H9 (cell line): ENCODE results near the gene GGA1. TPM values are rescaled to one million over a fixed set of nuclear protein-coding genes. Genes with fewer than 3 reads are reported as not detected.

Experiments used
- DNase-seq: peaks from one replicate; pipeline ENCODE4 v3.0.0-alpha.2; 2017
- H2AFZ ChIP-seq: one replicate; pipeline ENCODE4 v1.6.1; 2013; ENCODE audit warnings: mild to moderate bottlenecking, low read length, control low read depth, moderate library complexity
- H2AK5ac ChIP-seq: 2 replicates; pipeline ENCODE4 v1.6.1; 2013; ENCODE audit warnings: low read length, control low read depth, mixed read lengths; ENCODE audit not compliant: insufficient read length
- H2BK120ac ChIP-seq: one replicate; pipeline ENCODE4 v1.6.1; 2013; ENCODE audit warnings: low read depth, mild to moderate bottlenecking, low read length, control low read depth, inconsistent platforms; ENCODE audit not compliant: poor library complexity, severe bottlenecking
- H2BK12ac ChIP-seq: 2 replicates; pipeline ENCODE4 v1.6.1; 2013; ENCODE audit warnings: low read length, control low read depth, mixed read lengths, low read depth; ENCODE audit not compliant: insufficient read length
- H2BK15ac ChIP-seq: 2 replicates; pipeline ENCODE4 v1.6.1; 2013; ENCODE audit warnings: low read depth, low read length, control low read depth
- H2BK20ac ChIP-seq: one replicate; pipeline ENCODE4 v1.6.1; 2013; ENCODE audit warnings: low read depth, mild to moderate bottlenecking, low read length, control low read depth, inconsistent platforms; ENCODE audit not compliant: poor library complexity, severe bottlenecking
- H2BK5ac ChIP-seq: 2 replicates; pipeline ENCODE4 v1.6.1; 2013; ENCODE audit warnings: low read length, control low read depth, mixed read lengths; ENCODE audit not compliant: insufficient read length
- H3K14ac ChIP-seq: 2 replicates; pipeline ENCODE4 v1.6.1; 2013; ENCODE audit warnings: low read length, control low read depth; ENCODE audit not compliant: insufficient read depth
- H3K18ac ChIP-seq: 2 replicates; pipeline ENCODE4 v1.6.1; 2013; ENCODE audit warnings: low read depth, mild to moderate bottlenecking, mixed read lengths, low read length, control low read depth; ENCODE audit not compliant: insufficient read length
- H3K23ac ChIP-seq: 2 replicates; pipeline ENCODE4 v1.6.1; 2013; ENCODE audit warnings: low read length, control low read depth, mixed read lengths, low read depth; ENCODE audit not compliant: insufficient read length
- H3K23me2 ChIP-seq: 2 replicates; pipeline ENCODE4 v1.6.1; 2013; ENCODE audit warnings: low read depth, mild to moderate bottlenecking, mixed read lengths, low read length, control low read depth; ENCODE audit not compliant: insufficient read length, poor library complexity, severe bottlenecking
- H3K27ac ChIP-seq: 2 replicates; pipeline ENCODE4 v1.5.1; 2013; ENCODE audit warnings: low read length, control low read depth, mixed read lengths, low read depth; ENCODE audit not compliant: insufficient read length
- H3K27me3 ChIP-seq: 2 replicates; pipeline ENCODE4 v1.6.1; 2013; ENCODE audit warnings: low read length, control low read depth, inconsistent platforms; ENCODE audit not compliant: insufficient read depth
- H3K4ac ChIP-seq: 2 replicates; pipeline ENCODE4 v1.6.1; 2013; ENCODE audit warnings: low read depth, mild to moderate bottlenecking, control low read depth, inconsistent platforms, low read length, moderate library complexity
- H3K4me1 ChIP-seq: 2 replicates; pipeline ENCODE4 v1.6.1; 2013; ENCODE audit warnings: low read length, control low read depth, inconsistent platforms; ENCODE audit not compliant: insufficient read depth
- H3K4me2 ChIP-seq: 2 replicates; pipeline ENCODE4 v1.6.1; 2013; ENCODE audit warnings: low read length, control low read depth, mixed read lengths; ENCODE audit not compliant: insufficient read length, insufficient read depth
- H3K56ac ChIP-seq: 2 replicates; pipeline ENCODE4 v1.6.1; 2013; ENCODE audit warnings: low read depth, mild to moderate bottlenecking, mixed read lengths, low read length, control low read depth; ENCODE audit not compliant: insufficient read length
- H3K79me1 ChIP-seq: 2 replicates; pipeline ENCODE4 v1.6.1; 2013; ENCODE audit warnings: low read depth, mild to moderate bottlenecking, moderate library complexity, low read length, control low read depth, inconsistent platforms; ENCODE audit not compliant: insufficient read depth, poor library complexity, severe bottlenecking
- H3K79me2 ChIP-seq: 2 replicates; pipeline ENCODE4 v1.6.1; 2013; ENCODE audit warnings: low read length, control low read depth, inconsistent platforms; ENCODE audit not compliant: insufficient read depth
- H3K9ac ChIP-seq: 2 replicates; pipeline ENCODE4 v1.6.1; 2013; ENCODE audit warnings: low read length, control low read depth, mixed read lengths; ENCODE audit not compliant: insufficient read length; ENCODE audit errors: extremely low read depth
- H3K9me3 ChIP-seq: one replicate; pipeline ENCODE4 v1.6.1; 2013; ENCODE audit warnings: low read depth, low read length, inconsistent platforms; ENCODE audit not compliant: control insufficient read depth
- H3T11ph ChIP-seq: one replicate; pipeline ENCODE4 v1.6.1; 2013; ENCODE audit warnings: mild to moderate bottlenecking, low read length, control low read depth, inconsistent platforms
- H4K20me1 ChIP-seq: one replicate; pipeline ENCODE4 v1.6.1; 2013; ENCODE audit not compliant: control insufficient read depth, insufficient read length, insufficient read depth
- H4K5ac ChIP-seq: 2 replicates; pipeline ENCODE4 v1.6.1; 2013; ENCODE audit warnings: low read depth, mild to moderate bottlenecking, mixed read lengths, low read length, control low read depth; ENCODE audit not compliant: insufficient read length
- H4K8ac ChIP-seq: replicated peaks from 2 replicates; pipeline ENCODE4 v1.6.1; 2013; ENCODE audit warnings: low read length, control low read depth, mixed read lengths, low read depth; ENCODE audit not compliant: insufficient read length
- H4K91ac ChIP-seq: 2 replicates; pipeline ENCODE4 v1.6.1; 2013; ENCODE audit warnings: low read depth, mild to moderate bottlenecking, moderate library complexity, mixed read lengths, low read length, control low read depth; ENCODE audit not compliant: insufficient read length
- H3K27ac Mint-ChIP-seq, 3 experiments: 2 replicates in 2 of 3; 3 replicates in 1 of 3; pipeline ENCODE4 v1.8.0; 2020 to 2021; ENCODE audit warnings: mixed read lengths in 3 of 3, mild to moderate bottlenecking in 1 of 3, moderate library complexity in 1 of 3
- H3K27me3 Mint-ChIP-seq: 2 replicates; pipeline ENCODE4 v1.8.0; 2021; ENCODE audit warnings: low read depth, mild to moderate bottlenecking, moderate library complexity, mixed read lengths
- H3K36me3 Mint-ChIP-seq, 3 experiments: 2 replicates in 2 of 3; 3 replicates in 1 of 3; pipeline ENCODE4 v1.8.0; 2020 to 2021; ENCODE audit warnings: low read depth in 3 of 3, mixed read lengths in 3 of 3; ENCODE audit not compliant: insufficient read depth in 1 of 3
- H3K4me1 Mint-ChIP-seq, 2 experiments: 2 replicates each; pipeline ENCODE4 v1.8.0; 2020; ENCODE audit warnings: mixed read lengths in 2 of 2
- H3K4me3 Mint-ChIP-seq, 2 experiments: 2 replicates in 1 of 2; 3 replicates in 1 of 2; pipeline ENCODE4 v1.8.0; 2020 to 2021; ENCODE audit warnings: mild to moderate bottlenecking in 2 of 2, mixed read lengths in 2 of 2, moderate library complexity in 1 of 2
- H3K9me3 Mint-ChIP-seq, 2 experiments: 2 replicates in 1 of 2; 3 replicates in 1 of 2; pipeline ENCODE4 v1.8.0; 2020; ENCODE audit warnings: mild to moderate bottlenecking in 2 of 2, mixed read lengths in 2 of 2, moderate library complexity in 1 of 2
- CTCF ChIP-seq: fragments of 200-600 bp; sonication (generic); conservative IDR thresholded peaks from 3 replicates; pipeline ENCODE4 v1.8.0; 2021; ENCODE audit warnings: antibody characterized with exemption, mild to moderate bottlenecking
- WGBS: extraction: QIAGEN DNeasy Blood & Tissue Kit; methylation state at CpG from one replicate; pipeline ENCODE4 v1.1.7; 2013; ENCODE audit warnings: missing lambda C conversion rate, low lambda C conversion rate, mixed read lengths; ENCODE audit not compliant: insufficient read length; ENCODE audit errors: extremely low coverage; 5-methylcytosine and 5-hydroxymethylcytosine counted together
- total RNA-seq: library from RNA; stranded (reverse); gene quantifications from 2 replicates; pipeline ENCODE4 v1.2.1, GENCODE V29; 2021

The GGA1 gene
- total RNA-seq, 1 experiment from 2014 or later = 61.7 TPM

GRCh38 chr22:37647317-37647716 lies 38.7 kb downstream of the GGA1 start:
- DNase-seq = no peak
- no peak overlapping the region for H3K18ac ChIP-seq
- H3K27ac ChIP-seq = no peak overlapping the region
- no peaks in the 10 kb centered on the region for H3K27me3 ChIP-seq
- no peak overlapping the region for H3K9ac ChIP-seq
- H3K4ac ChIP-seq = no peak overlapping the region
- H4K5ac ChIP-seq = no peak overlapping the region
- H3K14ac ChIP-seq = no peak overlapping the region
- no peak overlapping the region for H2AFZ ChIP-seq
- no peak overlapping the region for H2BK12ac ChIP-seq
- H3K56ac ChIP-seq = no peak overlapping the region
- no peak overlapping the region for H2BK5ac ChIP-seq
- Mint-ChIP-seq H3K27ac (no peak overlapping the region; a peak in 1 of 7 replicates), H3K4me3 (no peak overlapping the region), H3K27me3 (no peaks in the 10 kb centered on the region), H3K9me3 (no peaks in the 10 kb centered on the region), H3K4me1 (peaks cover 2% of the 10 kb centered on the region in 2 experiments; a peak in 1 of 4 replicates), H3K36me3 (peaks cover 10 to 77% (median 68%) of the 10 kb centered on the region in 3 experiments)
- no peak overlapping the region for H2BK15ac ChIP-seq
- no peak overlapping the region for H2BK20ac ChIP-seq
- no peak overlapping the region for H2BK120ac ChIP-seq
- H3T11ph ChIP-seq = no peak overlapping the region
- H3K23ac ChIP-seq = no peak overlapping the region
- H3K4me2 ChIP-seq = no peak overlapping the region
- H4K20me1 ChIP-seq = no peaks in the 10 kb centered on the region
- no peak overlapping the region for H2AK5ac ChIP-seq
- no peaks in the 10 kb centered on the region for H3K9me3 ChIP-seq
- no peak for TF ChIP-seq CTCF
- no peaks in the 10 kb centered on the region for H3K4me1 ChIP-seq
- H4K91ac ChIP-seq = no peak overlapping the region
- H3K23me2 ChIP-seq = no peaks in the 10 kb centered on the region
- no peaks in the 10 kb centered on the region for H3K79me1 ChIP-seq
- no peak overlapping the region for H4K8ac ChIP-seq
- no CpG with 5 or more reads among the region's 9 CpGs for WGBS
- no peaks in the 10 kb centered on the region for H3K79me2 ChIP-seq
